Skeletal muscle satellite cell (primary cell): ENCODE measurements around the gene WDSUB1.

Source experiments
- H3K27me3 ChIP-seq: 2 replicates; pipeline ENCODE4 v1.7.0; 2013; ENCODE audit warnings: low read length; ENCODE audit not compliant: control insufficient read depth, insufficient read depth
- H3K36me3 ChIP-seq: 2 replicates; pipeline ENCODE4 v1.7.0; 2013; ENCODE audit warnings: mild to moderate bottlenecking, control low read depth, low read length; ENCODE audit not compliant: insufficient read depth
- H3K4me1 ChIP-seq: 2 replicates; pipeline ENCODE4 v1.7.0; 2013; ENCODE audit warnings: low read length; ENCODE audit not compliant: control insufficient read depth, insufficient read depth
- H3K4me2 ChIP-seq: 2 replicates; pipeline ENCODE4 v1.7.0; 2013; ENCODE audit warnings: mild to moderate bottlenecking, low read length
- H3K4me3 ChIP-seq: 2 replicates; pipeline ENCODE4 v1.7.0; 2013; ENCODE audit warnings: low read length
- H3K9ac ChIP-seq: 2 replicates; pipeline ENCODE4 v1.7.0; 2013; ENCODE audit warnings: mild to moderate bottlenecking, low read depth, low read length, moderate library complexity
- H3K9me3 ChIP-seq: replicated peaks from 2 replicates; pipeline ENCODE4 v1.7.0; 2013; ENCODE audit warnings: mild to moderate bottlenecking, control low read depth, low read length

The WDSUB1 gene

GRCh38 chr2:159230145-159230877, 56.2 kb downstream of the WDSUB1 start:
- peaks cover 32% of the 10 kb centered on the region for H3K4me1 ChIP-seq
- H3K9ac ChIP-seq, result no peak overlapping the region
- H3K36me3 ChIP-seq, result peaks cover 28% of the 10 kb centered on the region
- H3K27me3 ChIP-seq, result no peaks in the 10 kb centered on the region
- H3K4me3 ChIP-seq, result no peak overlapping the region
- H3K9me3 ChIP-seq, result no peaks in the 10 kb centered on the region
- no peak overlapping the region for H3K4me2 ChIP-seq

- Histone ChIP-seq H3K9me3 (no peaks in the 10 kb centered on the region), H3K27me3 (no peaks in the 10 kb centered on the region), H3K9ac (no peak overlapping the region), H3K36me3 (peaks cover 31% of the 10 kb centered on the region), H3K4me2 (no peak overlapping the region), H3K4me3 (no peak overlapping the region), H3K4me1 (peaks cover 32% of the 10 kb centered on the region)
Measured at GRCh38 chr2:159229476-159230144, 56.9 kb downstream of the WDSUB1 start.

GRCh38 chr2:159228081-159228581, 58.4 kb downstream of the WDSUB1 start:
- Histone ChIP-seq H3K4me3 (peak overlapping the region; percentile 25), H3K4me1 (peaks cover 30% of the 10 kb centered on the region), H3K27me3 (no peaks in the 10 kb centered on the region), H3K9ac (peak overlapping the region; percentile 37), H3K36me3 (peaks cover 31% of the 10 kb centered on the region), H3K9me3 (no peaks in the 10 kb centered on the region), H3K4me2 (peak overlapping the region; percentile 70)

- H3K4me3 ChIP-seq, result peak overlapping the region; percentile 25
- no peaks in the 10 kb centered on the region for H3K27me3 ChIP-seq
- peaks cover 24% of the 10 kb centered on the region for H3K4me1 ChIP-seq
- H3K9me3 ChIP-seq, result no peaks in the 10 kb centered on the region
- H3K9ac ChIP-seq, result peak overlapping the region; percentile 37
- peak overlapping the region; percentile 70 for H3K4me2 ChIP-seq
- peaks cover 31% of the 10 kb centered on the region for H3K36me3 ChIP-seq
Measured at GRCh38 chr2:159227467-159227866, 59.0 kb downstream of the WDSUB1 start.

- no peak overlapping the region for H3K9ac ChIP-seq
- H3K36me3 ChIP-seq, result peaks cover 31% of the 10 kb centered on the region
- no peak overlapping the region for H3K4me3 ChIP-seq
- no peak overlapping the region for H3K4me2 ChIP-seq
- H3K27me3 ChIP-seq, result no peaks in the 10 kb centered on the region
- H3K9me3 ChIP-seq, result no peaks in the 10 kb centered on the region
- peaks cover 24% of the 10 kb centered on the region for H3K4me1 ChIP-seq
Measured at GRCh38 chr2:159226608-159227385, 59.7 kb downstream of the WDSUB1 start.

GRCh38 chr2:159226059-159226461, 60.4 kb downstream of the WDSUB1 start:
- Histone ChIP-seq H3K9ac (no peak overlapping the region), H3K4me1 (peaks cover 24% of the 10 kb centered on the region), H3K4me3 (no peak overlapping the region), H3K36me3 (peaks cover 29% of the 10 kb centered on the region), H3K9me3 (no peaks in the 10 kb centered on the region), H3K27me3 (no peaks in the 10 kb centered on the region), H3K4me2 (no peak overlapping the region)

- H3K36me3 ChIP-seq, result peaks cover 23% of the 10 kb centered on the region
- no peak overlapping the region for H3K9ac ChIP-seq
- H3K27me3 ChIP-seq, result no peaks in the 10 kb centered on the region
- no peak overlapping the region for H3K4me3 ChIP-seq
- H3K4me2 ChIP-seq, result no peak overlapping the region
- peaks cover 24% of the 10 kb centered on the region for H3K4me1 ChIP-seq
- no peaks in the 10 kb centered on the region for H3K9me3 ChIP-seq
Measured at GRCh38 chr2:159225025-159226016, 61.2 kb downstream of the WDSUB1 start.

- peaks cover 19% of the 10 kb centered on the region for H3K36me3 ChIP-seq
- H3K27me3 ChIP-seq, result no peaks in the 10 kb centered on the region
- H3K9ac ChIP-seq, result no peak overlapping the region
- H3K9me3 ChIP-seq, result no peaks in the 10 kb centered on the region
- no peak overlapping the region for H3K4me2 ChIP-seq
- no peak overlapping the region for H3K4me3 ChIP-seq
- peaks cover 24% of the 10 kb centered on the region for H3K4me1 ChIP-seq
Measured at GRCh38 chr2:159224061-159224813, 62.3 kb downstream of the WDSUB1 start.

- peaks cover 14% of the 10 kb centered on the region for H3K36me3 ChIP-seq
- no peak overlapping the region for H3K9ac ChIP-seq
- H3K27me3 ChIP-seq, result no peaks in the 10 kb centered on the region
- H3K4me3 ChIP-seq, result no peak overlapping the region
- H3K4me1 ChIP-seq, result no peaks in the 10 kb centered on the region
- H3K4me2 ChIP-seq, result no peak overlapping the region
- H3K9me3 ChIP-seq, result no peaks in the 10 kb centered on the region
Measured at GRCh38 chr2:159219394-159219998, 67.0 kb downstream of the WDSUB1 start.

GRCh38 chr2:159218389-159218788, 68.1 kb downstream of the WDSUB1 start:
- Histone ChIP-seq H3K4me1 (no peaks in the 10 kb centered on the region), H3K27me3 (no peaks in the 10 kb centered on the region), H3K36me3 (peaks cover 18% of the 10 kb centered on the region), H3K4me2 (no peak overlapping the region), H3K4me3 (no peak overlapping the region), H3K9ac (no peak overlapping the region), H3K9me3 (no peaks in the 10 kb centered on the region)
